GM06990 (cell line): ENCODE results near the gene VWA3B.
"Not testable (repeated sequence)": the region's sequence is repeated elsewhere in the genome, so short reads cannot be mapped to it uniquely, and the experiment has no call there.

Source experiments
- DNase-seq: peaks from one replicate; pipeline ENCODE4 v3.0.0-alpha.2; 2011; ENCODE audit not compliant: insufficient read length; ENCODE audit errors: extremely low read depth
- H3K27me3 ChIP-seq: replicated peaks from 2 replicates; pipeline ENCODE4 v1.6.0; 2011; ENCODE audit warnings: low read length; ENCODE audit not compliant: control insufficient read depth, insufficient read depth
- H3K36me3 ChIP-seq: 2 replicates; pipeline ENCODE4 v1.5.1; 2011; ENCODE audit warnings: low read length; ENCODE audit not compliant: control insufficient read depth, insufficient read depth
- H3K4me3 ChIP-seq: replicated peaks from 2 replicates; pipeline ENCODE4 v1.5.1; 2011; ENCODE audit warnings: low read depth, mild to moderate bottlenecking, control low read depth, low read length
- CTCF ChIP-seq: IDR thresholded peaks from 2 replicates; pipeline ENCODE4 v1.5.1; 2011; ENCODE audit warnings: low read length, control low read depth, mild to moderate bottlenecking, inconsistent platforms; ENCODE audit not compliant: insufficient read depth, poor library complexity, severe bottlenecking

VWA3B gene

GRCh38 chr2:98043101-98043500 is 43.9 kb upstream of the VWA3B start:
- no peaks in the 10 kb centered on the region for H3K36me3 ChIP-seq
- no peak for TF ChIP-seq CTCF
- H3K27me3 ChIP-seq, result no peaks in the 10 kb centered on the region
- H3K4me3 ChIP-seq, result no peak overlapping the region
- DNase-seq, result no peak

GRCh38 chr2:98044730-98045129 is 42.2 kb upstream of the VWA3B start:
- not testable (repeated sequence) for DNase-seq, H3K27me3 ChIP-seq, H3K36me3 ChIP-seq

GRCh38 chr2:98050070-98050469 is 36.9 kb upstream of the VWA3B start:
- H3K4me3 ChIP-seq, result no peak overlapping the region
- H3K36me3 ChIP-seq, result no peaks in the 10 kb centered on the region
- DNase-seq, result no peak
- TF ChIP-seq CTCF, result no peak
- H3K27me3 ChIP-seq, result no peaks in the 10 kb centered on the region

More at GRCh38 chr2:98044730-98045129, 42.2 kb upstream of the VWA3B start:
- not testable (repeated sequence) for H3K4me3 ChIP-seq

- Histone ChIP-seq H3K4me3 (no peak overlapping the region), H3K36me3 (no peaks in the 10 kb centered on the region), H3K27me3 (no peaks in the 10 kb centered on the region)
- no peak for TF ChIP-seq CTCF
- no peak for DNase-seq
These were observed 28.6 kb upstream of the VWA3B start for GRCh38 chr2:98058191-98058975.

- no peak for DNase-seq
- TF ChIP-seq CTCF, result no peak
- H3K36me3 ChIP-seq, result no peaks in the 10 kb centered on the region
These were observed 26.7 kb upstream of the VWA3B start for GRCh38 chr2:98060277-98060676.

GRCh38 chr2:98063291-98063854 is 23.6 kb upstream of the VWA3B start:
- DNase-seq, result no peak
- no peak overlapping the region for H3K4me3 ChIP-seq
- H3K36me3 ChIP-seq, result no peaks in the 10 kb centered on the region
- no peaks in the 10 kb centered on the region for H3K27me3 ChIP-seq
- TF ChIP-seq CTCF, result no peak

More at GRCh38 chr2:98060277-98060676, 26.7 kb upstream of the VWA3B start:
- no peaks in the 10 kb centered on the region for H3K27me3 ChIP-seq
- H3K4me3 ChIP-seq, result no peak overlapping the region
